Erythroblast (primary cell): ENCODE measurements around the gene BNIP5.

Source experiments
- GATA1 ChIP-seq: IDR thresholded peaks from 2 replicates; pipeline ENCODE4 v1.6.1; 2011; ENCODE audit warnings: low read depth, mild to moderate bottlenecking, control low read depth, low read length, moderate library complexity
- POLR2A ChIP-seq: IDR thresholded peaks from 2 replicates; pipeline ENCODE4 v1.6.1; 2011; ENCODE audit warnings: mild to moderate bottlenecking, low read length

GRCh38 chr6:36285797-36286196 is 50.9 kb downstream of the BNIP5 start:
- no peak for TF ChIP-seq POLR2A
- TF ChIP-seq GATA1 = no peak
